ENCODE measurements around the gene AMMECR1.

The AMMECR1 gene

DNA sequence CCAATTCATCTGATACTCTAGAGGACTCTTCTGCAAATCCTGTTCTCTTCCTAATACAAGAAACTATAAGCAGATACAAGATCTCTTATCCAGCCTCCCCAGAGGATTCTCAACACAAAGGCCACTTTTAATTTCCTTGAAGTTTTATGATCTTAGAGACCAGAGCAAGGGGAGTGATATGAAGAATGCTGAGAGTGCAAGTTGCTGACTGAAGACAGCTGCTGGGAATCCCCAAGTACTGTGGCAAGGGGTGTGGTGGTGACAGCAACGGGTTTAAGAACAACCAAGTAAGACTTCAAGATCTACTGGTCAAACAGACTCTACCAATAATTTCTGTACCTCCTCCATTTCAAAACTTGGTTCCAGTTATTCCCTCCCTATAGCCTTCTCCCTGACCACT is 7.0 kb downstream of the AMMECR1 start:
- DNase-seq, result no peak

DNA sequence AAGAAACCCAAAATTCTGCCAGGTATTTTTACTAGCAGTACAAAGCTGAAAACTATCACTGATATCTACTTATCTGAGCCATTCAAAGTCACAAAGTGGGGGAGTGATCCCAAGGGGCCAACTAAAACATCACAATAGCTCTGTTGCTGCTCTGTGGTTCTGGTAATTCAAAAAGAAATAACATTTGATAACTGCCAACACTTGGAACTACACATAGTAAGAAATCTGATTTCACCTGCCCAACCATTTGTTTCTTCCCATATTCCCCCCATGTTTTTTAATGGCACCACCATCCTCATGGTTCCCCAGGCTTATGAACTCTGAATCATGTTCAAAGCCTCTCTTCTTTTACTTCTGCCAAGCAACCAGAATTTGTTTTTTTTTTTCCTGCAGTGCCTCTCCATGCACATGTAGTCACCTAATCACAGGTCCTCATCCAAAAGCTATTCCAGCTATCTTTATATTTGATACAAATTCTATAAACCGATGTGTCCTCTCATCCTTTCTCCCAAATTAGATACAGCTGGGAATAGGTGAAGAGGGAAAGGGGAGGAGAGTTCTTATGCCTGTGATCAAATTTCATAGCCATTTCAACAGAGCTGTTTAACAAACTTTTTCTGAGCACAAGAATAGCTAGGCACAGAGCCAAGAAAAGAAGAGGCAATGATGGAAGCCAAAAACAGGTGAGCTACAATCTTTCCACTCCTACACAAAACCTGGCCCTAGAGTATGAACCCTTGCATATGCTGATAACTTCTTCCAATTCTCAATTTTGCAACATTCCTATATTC is 7.7 kb downstream of the AMMECR1 start:
- DNase-seq, result no peak

DNA sequence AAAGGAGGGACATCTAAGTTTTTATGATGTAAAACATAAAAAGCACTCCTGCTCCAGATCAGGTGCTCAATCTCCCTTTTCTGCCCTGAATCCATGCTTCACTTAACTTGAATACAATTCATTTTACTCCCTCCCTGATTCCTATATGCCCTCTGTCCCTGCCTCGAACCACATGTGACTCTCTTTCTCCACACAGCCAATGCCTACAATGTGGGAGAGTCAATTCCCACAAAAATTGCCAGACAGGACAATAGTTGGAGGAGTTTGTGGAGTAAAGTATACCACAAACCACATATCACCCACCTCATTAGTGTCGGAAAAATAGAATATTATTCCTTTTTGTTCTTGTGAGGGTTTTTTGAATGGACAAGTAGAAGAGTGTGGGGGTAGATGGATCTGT is 9.7 kb downstream of the AMMECR1 start:
- DNase-seq, result no peak

DNA sequence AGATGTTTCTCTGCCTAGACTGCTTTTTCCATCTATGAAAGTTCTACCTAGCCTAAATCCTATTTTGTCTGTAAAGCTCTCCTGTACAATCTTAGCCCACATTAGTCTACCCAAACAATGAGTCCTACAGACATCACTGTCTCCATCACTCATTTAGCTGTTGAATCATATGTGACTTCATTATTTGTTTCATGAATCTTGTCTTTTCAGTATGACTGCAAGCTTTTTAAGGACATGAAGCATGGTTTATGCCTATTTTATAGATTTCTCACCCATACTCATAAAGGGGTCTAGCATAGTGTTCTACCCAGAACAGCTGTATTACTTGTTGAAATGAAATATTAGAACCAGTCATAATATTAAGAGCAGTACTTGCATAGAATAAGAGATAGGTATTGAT is 13.0 kb downstream of the AMMECR1 start:
- DNase-seq, result no peak

DNA sequence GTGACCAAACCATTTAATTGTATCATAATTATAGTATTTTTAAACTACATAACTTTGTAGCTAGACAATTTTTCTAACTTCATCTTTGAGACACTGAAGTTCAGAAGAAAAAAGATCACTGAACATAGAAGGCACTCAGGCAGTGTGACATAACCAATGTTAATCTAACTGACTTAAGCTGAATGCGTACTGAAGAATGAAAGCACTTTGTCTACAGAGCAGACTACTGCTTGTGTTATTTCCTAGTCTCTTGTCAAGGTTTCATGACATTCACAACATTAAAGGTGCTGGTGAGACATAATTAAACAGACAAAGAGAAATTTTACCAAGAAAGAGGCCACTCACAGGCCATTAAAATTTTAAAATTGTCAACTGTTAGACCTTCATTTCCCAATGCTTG is 13.5 kb downstream of the AMMECR1 start:
- no peak for DNase-seq

DNA sequence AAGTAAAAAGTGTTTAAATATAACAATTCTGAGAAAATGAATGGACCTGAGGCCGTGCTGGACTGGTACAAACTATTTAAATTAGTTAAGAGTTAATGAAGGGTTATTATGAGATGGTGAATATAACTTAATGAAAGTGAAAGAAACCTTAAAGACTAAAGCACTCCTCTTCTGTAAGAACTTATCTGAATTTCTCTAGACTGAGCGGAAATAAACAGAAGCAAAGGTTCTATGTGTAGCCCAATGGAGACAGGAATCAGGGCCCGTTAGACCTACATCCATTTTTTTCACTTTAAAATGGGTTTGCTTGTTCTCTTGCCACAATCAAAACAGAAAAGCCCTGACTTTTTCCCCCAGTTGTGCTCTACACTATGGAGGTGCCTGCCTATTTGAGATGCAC is 14.9 kb downstream of the AMMECR1 start:
- DNase-seq, result no peak

DNA sequence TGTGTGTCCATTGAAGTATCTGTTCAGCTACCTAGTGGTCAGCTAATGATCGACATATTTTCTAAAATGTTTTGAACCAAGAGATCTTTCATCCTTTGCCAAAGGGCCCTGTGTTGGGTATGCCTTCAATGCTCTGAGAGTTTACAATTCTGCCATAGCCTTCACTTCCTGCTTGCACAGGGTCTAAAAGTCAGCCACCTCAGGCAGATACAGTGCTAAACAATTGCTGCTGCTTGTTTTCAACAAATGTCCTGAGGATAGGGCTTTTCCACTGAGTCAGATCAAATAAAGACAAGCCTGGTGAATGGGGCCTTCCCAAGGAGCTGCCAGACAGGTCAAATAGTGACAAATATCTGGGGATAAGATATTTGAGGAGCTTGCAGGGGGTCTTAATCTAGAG is 16.7 kb downstream of the AMMECR1 start:
- DNase-seq, result no peak

DNA sequence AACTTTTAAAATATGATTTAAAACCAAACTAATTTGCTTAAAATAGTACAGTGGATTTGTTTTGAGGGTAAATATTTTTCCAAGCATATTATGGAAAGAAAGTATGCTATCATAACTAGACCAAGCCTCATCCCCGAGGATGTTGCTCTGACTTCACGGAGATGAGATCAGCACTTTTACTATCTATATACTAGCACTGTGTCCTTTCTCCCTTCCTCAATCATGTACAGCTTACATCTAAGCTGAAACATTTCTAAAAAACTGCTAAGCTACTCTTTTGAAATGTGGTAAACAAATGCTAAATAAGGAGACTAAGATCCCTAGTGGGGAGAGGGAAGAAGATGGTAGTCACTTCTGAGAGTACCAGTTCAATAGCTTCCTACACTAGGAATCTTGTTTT is 23.8 kb downstream of the AMMECR1 start:
- no peak for DNase-seq

DNA sequence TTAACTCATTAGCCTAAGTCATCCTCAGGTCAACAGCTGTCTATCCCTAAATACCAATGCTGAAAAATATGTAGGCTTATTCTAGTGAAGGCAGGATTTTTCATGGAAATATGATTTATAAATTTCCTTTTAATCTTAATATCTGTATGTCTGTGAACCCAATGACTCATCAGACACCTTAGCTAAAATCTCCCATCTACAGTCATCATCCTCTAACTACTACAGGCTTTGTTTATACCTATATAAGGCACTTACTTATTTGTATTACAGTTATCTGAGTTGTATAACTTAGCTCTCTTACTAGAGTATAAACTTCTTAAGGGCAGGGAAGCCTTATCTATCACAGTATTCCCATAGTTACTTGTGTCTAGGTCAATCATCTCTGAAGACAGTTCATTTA is 24.2 kb downstream of the AMMECR1 start:
- no peak for DNase-seq

DNA sequence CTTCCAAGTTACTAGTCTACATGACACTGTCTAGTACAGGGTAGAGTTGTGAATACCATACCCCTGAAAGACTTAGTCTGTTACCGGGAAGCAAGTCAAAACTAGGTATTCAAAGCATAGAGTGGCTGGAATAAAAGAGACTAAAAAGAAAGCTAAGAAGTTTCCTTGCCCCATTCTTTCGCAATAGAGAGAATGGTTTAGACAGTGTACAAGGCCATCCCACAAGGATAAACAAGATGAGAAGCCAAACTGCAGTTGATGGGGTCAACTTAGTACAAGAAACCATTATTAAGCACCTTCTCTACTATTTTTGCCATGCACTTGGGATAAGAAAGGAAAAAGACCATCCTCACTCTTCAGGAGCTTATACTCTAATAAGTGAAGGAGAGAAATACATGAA is 30.3 kb downstream of the AMMECR1 start:
- DNase-seq, result no peak

DNA sequence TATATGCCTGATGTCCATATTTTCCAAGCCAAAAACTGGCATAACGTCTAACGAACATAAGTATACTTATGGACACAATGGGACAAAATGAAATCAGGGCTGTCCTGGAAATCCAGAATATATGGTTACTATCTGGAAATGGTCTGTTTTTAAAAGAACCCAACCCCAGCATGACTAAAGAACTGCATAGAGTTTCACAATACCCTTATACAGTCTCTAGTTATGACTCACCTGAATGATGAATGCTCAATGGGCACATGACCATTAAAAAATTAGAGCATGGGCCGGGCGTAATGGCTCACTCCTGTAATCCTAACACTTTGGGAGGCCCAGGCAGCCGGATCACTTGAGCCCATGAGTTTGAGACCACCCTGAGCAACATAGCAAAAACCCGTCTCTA is 31.8 kb downstream of the AMMECR1 start:
- no peak for DNase-seq

DNA sequence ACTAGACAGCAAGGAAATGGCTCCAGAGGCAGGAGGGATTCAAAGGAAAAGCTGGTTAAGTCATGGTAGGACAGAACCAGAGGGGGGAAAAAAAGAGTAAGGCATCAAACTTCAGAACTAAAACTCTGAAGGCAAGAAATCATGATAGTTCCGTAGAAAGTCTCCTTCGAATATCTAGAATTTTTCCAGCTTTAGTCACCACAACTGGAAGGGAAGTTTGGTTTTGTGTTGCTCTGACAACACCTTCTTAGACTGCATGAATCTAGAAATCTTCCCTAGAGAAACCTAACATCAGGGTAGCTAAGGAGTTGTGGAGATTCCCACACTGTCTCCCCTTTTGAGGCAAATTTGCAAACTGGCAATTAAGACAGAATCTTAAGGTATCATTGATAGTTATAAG is 33.7 kb downstream of the AMMECR1 start:
- DNase-seq, result no peak

DNA sequence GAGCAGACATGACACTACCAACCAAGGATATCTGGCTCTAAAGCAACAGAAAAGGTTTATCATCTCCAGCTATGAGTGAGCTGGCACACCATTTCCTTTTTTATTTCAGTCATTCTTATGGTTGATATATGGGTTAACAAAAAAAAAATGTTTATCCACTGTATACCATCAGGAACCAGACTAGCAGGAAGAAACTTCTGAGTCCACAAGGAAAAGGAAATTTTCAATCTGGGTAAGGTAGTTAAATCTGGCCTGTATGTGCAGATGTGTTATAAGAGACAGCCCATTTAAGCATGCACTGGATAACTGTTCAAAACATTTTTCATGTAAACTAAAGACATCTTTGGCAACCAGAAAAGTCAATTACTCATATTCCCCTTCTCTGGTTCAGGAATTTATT is 35.0 kb downstream of the AMMECR1 start:
- DNase-seq, result no peak

DNA sequence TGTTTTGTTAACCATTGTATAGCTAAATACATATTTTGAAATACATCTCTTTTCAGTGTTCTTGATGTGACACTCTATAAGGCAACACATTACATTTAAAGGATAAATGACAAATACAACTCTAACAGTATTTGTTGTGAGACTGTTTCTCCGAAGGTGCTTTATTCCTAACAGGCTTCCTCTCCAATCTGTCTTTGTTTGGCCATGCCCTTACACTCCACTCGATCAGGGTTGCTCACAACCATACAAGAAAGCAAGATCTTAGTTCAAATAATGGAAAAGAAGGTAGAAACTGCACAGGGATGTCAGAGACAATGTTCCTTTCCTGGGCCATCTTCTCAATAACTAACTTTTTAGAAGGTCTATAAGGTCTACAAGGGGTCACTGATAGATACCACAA is 36.5 kb downstream of the AMMECR1 start:
- no peak for DNase-seq

DNA sequence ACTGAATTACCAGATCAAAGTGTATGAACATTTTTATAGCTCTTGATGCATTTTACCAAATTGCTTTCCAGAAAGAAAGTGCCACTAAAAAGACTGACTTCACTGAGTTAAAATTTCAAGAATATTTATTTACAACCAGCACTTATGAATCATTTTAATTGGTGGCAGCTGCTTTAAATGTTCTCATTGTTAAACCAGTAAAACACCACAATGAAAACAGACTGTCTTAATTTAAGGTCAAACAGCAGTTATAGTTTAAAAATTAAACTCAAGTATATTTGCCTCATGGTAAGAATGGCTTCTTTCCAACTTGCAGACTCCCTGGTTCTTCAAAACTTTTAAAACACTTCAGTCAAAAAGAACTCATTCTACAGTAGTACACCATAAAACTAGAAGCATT is 36.9 kb downstream of the AMMECR1 start:
- DNase-seq, result no peak

DNA sequence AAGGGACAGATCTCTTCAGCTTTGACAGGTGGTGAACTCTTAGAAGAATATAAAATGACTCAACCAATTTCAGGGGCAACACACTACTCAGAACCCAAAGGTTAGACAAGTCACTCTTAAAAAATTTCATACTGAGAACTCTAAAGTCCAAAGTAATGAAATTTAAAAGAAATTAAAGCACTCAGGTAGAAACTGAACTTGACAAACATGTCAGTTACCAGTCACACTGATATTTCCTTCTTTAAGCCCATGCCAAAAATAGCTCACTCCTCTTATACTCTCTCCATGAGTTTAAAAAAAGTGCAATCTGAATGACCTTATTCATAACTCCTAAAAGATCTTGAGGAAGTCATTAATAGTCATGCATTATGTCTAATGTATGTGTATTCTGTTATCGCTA is 40.3 kb downstream of the AMMECR1 start:
- DNase-seq, result no peak

DNA sequence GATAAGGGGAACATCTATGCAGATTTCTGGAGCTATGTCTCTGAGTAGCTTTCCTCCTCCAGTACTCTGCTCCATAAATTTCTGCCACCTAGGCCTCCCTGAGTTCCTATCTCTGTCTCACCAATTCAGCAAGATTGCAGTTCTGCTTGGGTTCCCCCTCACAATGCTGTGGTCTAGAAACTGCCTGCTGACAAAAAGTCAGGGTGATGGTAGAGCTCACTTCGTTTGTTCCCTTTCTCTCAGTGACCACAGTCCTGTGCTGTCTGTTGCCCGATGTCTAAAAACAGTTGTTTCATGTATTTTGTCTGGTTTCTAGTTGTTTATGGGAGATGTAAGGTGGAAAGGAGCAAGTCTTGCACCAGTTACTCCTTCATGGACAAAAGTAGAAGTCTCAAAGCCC is 41.1 kb downstream of the AMMECR1 start:
- DNase-seq, result no peak

DNA sequence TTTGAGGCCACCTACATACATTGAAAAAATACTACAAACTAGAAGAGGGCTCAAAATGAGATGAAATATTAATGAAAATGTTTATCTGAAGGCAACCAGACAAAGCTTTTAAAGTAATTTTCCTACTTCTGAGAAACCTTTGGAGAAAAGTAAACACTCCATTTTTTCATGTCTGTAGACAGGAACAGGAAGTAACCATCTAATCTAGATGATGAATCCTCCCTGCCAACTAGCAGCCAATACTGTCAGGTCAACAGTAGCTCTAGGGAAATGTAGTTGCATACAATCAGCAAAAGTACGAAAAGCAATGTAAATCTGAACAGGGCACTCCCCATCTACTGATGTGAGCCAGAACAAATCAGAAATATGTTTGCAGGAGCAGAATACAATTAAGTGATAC is 49.0 kb downstream of the AMMECR1 start:
- no peak for DNase-seq

DNA sequence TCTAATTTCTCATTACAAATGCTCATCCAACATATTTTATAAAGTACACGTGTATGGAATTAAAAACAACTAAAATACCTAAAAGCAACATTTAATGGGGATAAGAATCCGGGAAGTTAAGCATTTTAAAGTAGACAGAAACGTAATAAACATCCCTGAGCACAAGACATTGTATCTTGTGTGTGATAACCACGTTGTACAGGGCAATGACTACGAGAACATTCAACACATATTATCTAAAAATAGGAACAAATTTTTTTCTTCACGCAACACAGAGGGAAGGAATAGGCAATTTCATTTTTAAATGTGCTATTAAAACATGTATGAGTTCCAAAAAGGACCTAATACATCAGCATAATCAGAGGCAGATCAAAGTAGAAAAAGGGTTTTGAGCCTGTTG is 49.5 kb downstream of the AMMECR1 start:
- DNase-seq, result no peak

DNA sequence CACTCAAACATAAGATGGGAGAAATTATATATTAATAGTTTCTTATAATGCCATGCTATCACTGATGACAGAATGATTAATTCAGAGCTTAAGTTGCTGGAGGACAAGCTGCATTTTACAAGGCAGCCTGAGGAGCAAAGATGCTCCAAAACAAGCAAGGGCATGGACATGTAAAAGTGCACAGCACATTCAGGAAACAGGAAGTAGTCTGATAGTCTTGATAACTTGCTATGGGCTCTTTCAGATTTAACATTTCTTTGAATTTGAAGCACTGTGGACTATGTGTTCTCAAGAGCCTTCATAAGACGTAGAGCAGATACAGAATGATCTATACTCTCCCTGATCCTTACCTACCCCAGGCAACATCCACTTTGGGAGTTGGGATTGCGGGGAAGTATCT is 50.0 kb downstream of the AMMECR1 start:
- DNase-seq, result peak; percentile 1

DNA sequence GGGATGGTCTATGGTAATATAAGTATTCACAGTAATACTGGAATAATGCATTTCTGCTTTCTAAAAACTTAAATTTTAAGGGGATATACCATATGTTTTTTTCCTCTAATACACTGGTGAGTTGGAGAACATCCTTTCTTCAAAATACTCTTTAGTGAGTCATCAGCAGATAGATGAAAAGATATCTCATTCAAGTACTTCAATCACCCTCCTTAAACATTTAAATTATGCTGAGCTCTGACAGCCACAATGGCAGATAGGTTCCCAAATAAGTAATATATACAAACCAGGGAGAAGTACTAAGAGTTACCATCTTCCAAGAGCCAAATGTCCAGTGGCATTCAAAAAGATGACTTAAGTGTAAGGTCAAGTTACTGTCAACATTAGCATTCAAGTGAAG is 52.2 kb downstream of the AMMECR1 start:
- DNase-seq, result no peak

DNA sequence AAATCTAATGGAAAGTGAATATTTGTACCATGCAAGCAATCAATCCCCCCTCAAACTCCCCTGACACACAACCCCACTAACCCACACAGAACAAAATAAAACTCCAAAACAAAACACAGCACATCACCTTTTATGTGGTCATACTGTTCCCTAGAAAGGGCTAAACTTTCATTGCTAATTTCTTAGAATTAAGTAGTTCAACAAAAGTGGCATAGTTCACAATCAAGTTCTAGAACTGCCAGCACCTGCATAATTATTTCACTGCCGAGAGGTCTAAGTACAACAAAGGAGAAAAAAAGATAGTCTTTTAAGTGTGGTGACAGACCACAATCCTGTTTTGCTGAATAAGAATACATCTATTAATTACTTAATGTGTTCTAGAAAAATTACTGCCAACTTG is 58.8 kb downstream of the AMMECR1 start:
- no peak for DNase-seq

DNA sequence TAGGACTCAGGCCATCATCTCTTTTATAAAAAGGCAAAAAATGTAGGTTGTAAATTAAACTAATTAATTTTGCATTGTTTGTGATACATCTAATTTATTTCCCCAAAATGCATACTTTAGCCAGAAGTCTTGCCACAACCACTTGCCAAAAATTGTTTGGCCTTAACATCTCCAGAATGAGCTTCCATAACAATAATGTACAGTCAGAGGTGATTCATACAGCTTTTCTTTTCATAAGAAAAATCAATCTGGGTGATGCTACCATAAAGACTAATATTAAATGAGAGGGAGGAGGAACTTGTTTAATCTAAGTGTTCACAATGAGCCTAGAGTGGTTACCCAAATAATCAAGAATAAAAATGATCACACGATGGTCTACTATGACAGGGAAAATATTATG is 59.3 kb downstream of the AMMECR1 start:
- DNase-seq, result no peak

DNA sequence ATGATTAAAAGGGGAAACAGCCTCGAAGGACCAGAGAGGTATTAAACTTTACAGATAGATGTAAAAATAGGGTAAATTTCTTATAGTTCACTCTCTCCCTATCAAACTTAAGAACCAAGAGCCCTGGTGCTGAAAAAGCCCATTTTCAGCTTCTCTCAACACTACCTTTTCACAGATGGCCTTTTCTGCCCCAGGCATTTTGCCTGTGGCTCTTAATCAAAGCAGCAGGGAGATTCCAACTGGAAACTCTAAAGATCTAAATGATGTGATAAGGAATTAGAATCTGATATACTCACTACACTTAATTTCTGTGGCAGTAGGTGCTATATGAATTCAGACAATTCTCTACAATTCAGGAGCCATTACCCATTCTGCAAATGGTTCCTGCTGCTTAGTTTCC is 60.0 kb downstream of the AMMECR1 start:
- DNase-seq, result no peak

DNA sequence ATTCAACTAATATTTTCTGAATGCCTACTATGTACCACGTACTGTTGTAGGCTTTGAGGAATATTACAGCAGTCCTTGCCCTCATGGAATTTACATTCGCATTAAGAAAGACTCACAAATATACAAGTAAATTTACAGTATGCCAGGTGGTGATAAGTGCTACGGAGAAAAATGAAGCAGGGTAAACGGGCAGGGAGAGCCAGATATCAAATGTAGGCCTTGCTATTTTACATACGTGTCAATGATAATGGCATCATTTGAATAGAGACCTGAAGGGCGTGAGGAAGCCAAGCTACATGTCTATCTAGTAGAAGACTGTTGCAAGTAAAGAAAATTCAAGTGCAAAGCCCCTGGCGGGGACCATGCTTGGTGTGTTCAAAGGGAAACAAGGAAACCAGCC is 65.2 kb downstream of the AMMECR1 start:
- no peak for DNase-seq

DNA sequence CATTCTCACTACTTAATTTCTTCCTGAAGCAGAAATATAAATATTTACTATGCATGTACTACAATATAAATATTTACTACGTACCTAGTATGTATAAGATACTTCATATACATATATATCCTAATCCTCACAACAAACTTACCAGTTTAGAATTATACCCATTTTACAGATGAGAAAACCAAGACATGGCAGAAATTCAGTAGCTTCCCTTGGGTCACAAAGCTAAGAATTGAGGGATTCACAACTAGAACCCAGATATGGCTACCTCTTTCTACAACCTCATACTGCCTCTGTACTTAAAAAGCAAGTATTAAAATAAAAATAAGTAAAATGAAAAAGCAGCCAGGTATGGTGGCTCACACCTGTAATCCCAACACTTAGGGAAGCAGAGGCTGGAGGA is 65.9 kb downstream of the AMMECR1 start:
- no peak for DNase-seq

Data from KG1 (cell line).